Brain microvascular endothelial cell (primary cell): Measurements from ENCODE around the gene HTT.

Experiments
- DNase-seq: peaks from one replicate; pipeline ENCODE4 v3.0.0-alpha.2; 2020
- H3K27ac ChIP-seq: fragments of 250-450 bp; sonication (Bioruptor Pico); 2 replicates; pipeline ENCODE4 v1.5.1; 2020; ENCODE audit warnings: mild to moderate bottlenecking, moderate library complexity
- H3K27me3 ChIP-seq: fragments of 250-450 bp; sonication (Bioruptor Pico); replicated peaks from 2 replicates; pipeline ENCODE4 v1.5.1; 2020; ENCODE audit warnings: mild to moderate bottlenecking
- H3K36me3 ChIP-seq: fragments of 250-450 bp; sonication (Bioruptor Pico); replicated peaks from 2 replicates; pipeline ENCODE4 v1.5.1; 2020; ENCODE audit warnings: mild to moderate bottlenecking
- H3K4me3 ChIP-seq: 2 replicates; pipeline ENCODE4 v1.5.1; 2011; ENCODE audit warnings: low read depth, mild to moderate bottlenecking, control low read depth, low read length, moderate library complexity
- in situ Hi-C: cut with HindIII; loops from 2 replicates; pipeline ENCODE4 v1.10.0; 2017; ENCODE audit warnings: low sequenced_read_pairs, low pct_ligation_motif_present
- TF ChIP-seq, protein P1 (sequence below): IDR thresholded peaks from 2 replicates; pipeline ENCODE4 v1.5.1; 2011; ENCODE audit warnings: low read depth, mild to moderate bottlenecking, moderate library complexity, low read length, control low read depth, inconsistent platforms; ENCODE audit errors: missing control alignments

The HTT gene

DNA sequence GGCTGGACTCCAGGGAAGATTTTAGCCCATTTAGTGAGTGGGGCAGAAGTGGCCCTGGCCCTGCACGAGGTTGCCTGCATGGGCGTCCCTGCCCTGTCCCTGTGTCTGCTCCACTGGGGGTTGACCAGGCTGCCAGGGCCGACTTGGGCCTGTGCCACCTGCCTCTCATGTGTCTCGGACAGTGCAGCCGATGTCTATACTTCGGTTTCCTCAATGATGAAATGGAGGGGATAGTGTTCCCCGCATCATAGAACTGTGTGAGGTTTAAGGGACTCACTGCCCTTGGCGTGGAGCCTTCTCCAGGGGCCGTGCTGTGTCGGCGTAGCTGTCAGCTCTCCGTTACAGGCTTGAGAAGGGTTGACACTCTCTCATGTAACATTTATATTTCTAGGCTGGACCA is 147.5 kb downstream of the HTT start:
- in situ Hi-C loops = no loop called here
- Histone ChIP-seq H3K36me3 (peaks cover 65% of the 10 kb centered on the region), H3K27me3 (no peaks in the 10 kb centered on the region), H3K4me3 (no peak overlapping the region), H3K27ac (no peak overlapping the region)
- TF ChIP-seq, protein P1, sequence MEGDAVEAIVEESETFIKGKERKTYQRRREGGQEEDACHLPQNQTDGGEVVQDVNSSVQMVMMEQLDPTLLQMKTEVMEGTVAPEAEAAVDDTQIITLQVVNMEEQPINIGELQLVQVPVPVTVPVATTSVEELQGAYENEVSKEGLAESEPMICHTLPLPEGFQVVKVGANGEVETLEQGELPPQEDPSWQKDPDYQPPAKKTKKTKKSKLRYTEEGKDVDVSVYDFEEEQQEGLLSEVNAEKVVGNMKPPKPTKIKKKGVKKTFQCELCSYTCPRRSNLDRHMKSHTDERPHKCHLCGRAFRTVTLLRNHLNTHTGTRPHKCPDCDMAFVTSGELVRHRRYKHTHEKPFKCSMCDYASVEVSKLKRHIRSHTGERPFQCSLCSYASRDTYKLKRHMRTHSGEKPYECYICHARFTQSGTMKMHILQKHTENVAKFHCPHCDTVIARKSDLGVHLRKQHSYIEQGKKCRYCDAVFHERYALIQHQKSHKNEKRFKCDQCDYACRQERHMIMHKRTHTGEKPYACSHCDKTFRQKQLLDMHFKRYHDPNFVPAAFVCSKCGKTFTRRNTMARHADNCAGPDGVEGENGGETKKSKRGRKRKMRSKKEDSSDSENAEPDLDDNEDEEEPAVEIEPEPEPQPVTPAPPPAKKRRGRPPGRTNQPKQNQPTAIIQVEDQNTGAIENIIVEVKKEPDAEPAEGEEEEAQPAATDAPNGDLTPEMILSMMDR = no peak
- DNase-seq = no peak

DNA sequence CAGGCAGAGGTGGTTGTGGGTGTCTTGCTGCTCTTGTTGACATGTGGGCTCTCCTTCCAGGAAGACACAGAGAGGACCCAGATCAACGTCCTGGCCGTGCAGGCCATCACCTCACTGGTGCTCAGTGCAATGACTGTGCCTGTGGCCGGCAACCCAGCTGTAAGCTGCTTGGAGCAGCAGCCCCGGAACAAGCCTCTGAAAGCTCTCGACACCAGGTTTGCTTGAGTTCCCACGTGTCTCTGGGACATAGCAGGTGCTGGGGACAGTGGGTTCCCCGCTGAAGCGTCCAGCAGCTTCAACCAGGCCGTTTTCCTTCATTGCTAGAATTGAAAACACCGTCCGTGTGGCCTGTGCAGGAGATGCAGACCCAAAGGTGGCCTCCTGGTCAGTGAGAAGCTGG is 148.9 kb downstream of the HTT start:
- in situ Hi-C loops = no loop called here
- TF ChIP-seq, protein P1 = no peak
- Histone ChIP-seq H3K27me3 (no peaks in the 10 kb centered on the region), H3K4me3 (no peak overlapping the region), H3K36me3 (peaks cover 59% of the 10 kb centered on the region), H3K27ac (no peak overlapping the region)
- no peak for DNase-seq

DNA sequence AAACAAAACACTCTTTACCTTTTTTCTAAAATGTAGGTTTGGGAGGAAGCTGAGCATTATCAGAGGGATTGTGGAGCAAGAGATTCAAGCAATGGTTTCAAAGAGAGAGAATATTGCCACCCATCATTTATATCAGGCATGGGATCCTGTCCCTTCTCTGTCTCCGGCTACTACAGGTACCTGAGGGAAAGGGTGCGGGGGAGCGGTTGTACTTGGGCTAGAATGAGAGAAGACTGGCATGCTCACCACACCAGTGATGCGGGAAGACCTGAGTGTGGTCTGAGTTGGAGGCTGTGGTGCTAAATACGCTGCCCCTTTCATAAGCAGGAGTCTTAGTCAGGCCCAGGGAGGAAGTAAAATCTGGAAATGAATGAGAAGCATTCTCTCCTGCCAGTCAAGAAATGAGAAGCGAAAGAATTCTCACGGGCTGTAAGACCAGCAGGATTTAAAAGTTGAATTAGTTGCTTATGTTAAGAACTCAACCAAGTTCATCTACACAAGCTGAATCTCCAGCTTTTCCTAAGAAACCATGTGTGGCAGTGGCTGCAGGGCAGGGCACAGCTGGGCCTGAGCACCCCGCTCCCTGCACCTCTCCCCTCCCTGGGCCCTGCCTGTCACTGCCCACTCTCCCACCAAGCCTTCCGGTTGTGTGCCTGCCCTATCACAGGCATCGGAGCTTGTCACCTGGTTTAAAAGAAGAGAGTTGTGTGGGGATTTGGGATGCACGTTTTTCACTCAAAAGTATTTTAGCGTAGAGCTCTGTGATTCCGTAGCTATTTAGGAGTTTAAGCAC is 149.7 kb downstream of the HTT start:
- Histone ChIP-seq H3K36me3 (peaks cover 64% of the 10 kb centered on the region), H3K27me3 (no peaks in the 10 kb centered on the region), H3K27ac (no peak overlapping the region), H3K4me3 (no peak overlapping the region)
- TF ChIP-seq, protein P1 = no peak
- DNase-seq = no peak
- in situ Hi-C loops = no loop called here

DNA sequence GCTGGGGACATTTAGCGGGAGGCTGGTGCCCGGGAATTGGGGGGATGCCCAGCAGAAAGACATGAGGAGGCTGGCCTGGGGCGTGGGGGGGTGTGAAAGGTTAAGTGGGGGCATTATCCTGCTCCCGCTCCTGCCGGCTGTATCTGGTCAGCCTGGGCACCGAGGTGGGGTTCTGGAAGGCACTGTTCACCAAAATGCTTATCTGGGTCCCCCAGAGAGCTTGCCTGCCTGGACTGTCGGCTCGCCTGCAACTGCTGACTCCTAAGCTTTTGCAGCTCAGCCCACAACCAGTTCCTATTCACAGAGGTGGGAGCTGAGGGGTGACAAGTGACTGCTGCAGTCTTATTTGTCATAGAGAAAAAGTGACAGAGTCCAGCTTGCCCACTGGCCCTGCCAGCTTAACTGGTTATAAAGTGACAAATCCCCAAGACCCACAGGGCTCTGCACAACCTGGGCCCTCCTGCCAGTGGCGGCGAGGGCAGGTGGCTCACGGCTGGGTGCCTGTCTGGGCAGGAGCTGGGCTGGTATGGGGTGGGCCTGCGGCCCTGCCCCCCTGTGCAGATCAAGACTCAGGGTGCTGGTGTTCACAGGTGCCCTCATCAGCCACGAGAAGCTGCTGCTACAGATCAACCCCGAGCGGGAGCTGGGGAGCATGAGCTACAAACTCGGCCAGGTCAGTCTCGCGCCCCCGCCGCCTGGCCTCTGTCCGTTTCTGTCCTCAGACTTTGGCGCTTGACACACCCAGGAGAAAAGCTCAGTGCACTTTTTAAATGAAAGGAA is 150.8 kb downstream of the HTT start:
- DNase-seq = no peak
- TF ChIP-seq, protein P1 = no peak
- Histone ChIP-seq H3K36me3 (peaks cover 58% of the 10 kb centered on the region), H3K27ac (no peak overlapping the region), H3K27me3 (no peaks in the 10 kb centered on the region), H3K4me3 (no peak overlapping the region)
- in situ Hi-C loops = no loop called here

DNA sequence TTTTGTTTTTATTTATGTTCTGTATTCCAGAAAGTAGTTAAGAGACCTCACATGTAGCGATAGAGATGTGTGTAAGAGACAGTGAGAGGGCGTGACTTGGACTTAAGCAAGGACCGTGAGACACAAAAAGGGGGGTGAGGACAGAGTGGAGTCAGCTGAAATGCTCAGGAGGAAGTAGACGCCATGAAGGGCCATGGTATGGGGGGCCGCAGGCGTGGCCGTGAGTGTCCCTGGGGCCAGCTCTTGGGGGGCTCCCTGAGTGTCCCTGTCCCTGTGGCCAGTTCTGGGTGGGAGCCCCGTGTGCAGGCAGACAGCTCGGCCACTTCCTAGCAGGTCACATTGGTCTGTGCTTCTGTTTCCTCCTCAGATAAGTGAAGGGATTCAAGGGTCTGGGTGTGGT is 151.5 kb downstream of the HTT start:
- Histone ChIP-seq H3K27me3 (no peaks in the 10 kb centered on the region), H3K4me3 (no peak overlapping the region), H3K27ac (no peak overlapping the region), H3K36me3 (peaks cover 56% of the 10 kb centered on the region)
- in situ Hi-C loops = no loop called here
- DNase-seq = no peak
- TF ChIP-seq, protein P1 = no peak
